Suppressor macrophage treated with lipopolysaccharide for 4 hours (primary cell): ENCODE measurements around the gene TOP2A.
A peak's percentile ranks its signal among the peaks of the same experiment; 100 is the strongest.
"Not testable (repeated sequence)": the region's sequence is repeated elsewhere in the genome, so short reads cannot be mapped to it uniquely, and the experiment has no call there.

Experiments used
- DNase-seq: peaks from one replicate; pipeline ENCODE4 v3.0.0-alpha.2; 2020

Gene TOP2A

DNA sequence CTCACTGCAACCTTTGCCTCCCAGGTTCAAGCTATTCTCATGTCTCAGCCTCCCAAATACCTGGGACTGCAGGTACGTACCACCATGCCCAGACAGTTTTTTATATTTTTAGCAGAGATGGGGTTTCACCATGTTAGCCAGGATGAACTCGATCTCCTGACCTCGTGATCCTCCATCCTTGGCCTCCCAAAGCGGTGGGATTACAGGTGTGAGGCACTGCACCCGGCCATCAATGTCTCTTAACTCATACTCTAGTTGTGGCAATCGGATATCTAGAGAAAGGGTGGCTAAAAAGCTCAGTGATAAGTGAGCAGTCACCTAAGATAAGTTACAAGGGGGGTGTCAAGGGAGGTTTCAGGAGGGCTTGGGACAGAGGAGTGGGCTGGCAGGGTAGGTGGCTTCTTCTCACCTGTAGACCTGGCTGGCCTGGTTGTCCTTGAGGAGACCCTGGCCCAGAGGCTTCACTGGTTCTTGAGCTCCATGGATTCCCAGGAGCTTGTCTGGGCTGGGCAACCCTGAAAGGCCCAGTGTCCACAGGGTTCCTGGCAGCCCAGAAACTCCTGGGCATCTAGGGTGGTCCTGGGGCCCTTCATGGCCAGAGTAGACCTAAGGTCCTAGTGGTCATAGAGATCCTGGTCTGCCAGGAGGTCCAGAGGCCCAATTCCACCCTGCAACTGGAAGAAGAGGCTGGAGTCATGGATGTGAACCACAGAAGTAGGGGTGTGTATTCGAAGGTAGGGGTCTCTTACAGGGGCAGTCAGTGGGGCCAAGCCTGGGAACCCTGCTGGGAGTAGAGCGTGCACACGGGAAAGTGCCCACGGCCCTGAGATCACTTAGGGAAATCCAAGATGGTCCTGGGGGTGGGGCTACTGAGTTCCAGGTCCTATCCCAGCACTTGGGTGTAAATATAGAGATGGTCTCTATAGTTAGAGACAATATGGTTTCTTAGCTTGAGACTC is 12.9 kb upstream of the TOP2A start:
- no peak for DNase-seq

DNA sequence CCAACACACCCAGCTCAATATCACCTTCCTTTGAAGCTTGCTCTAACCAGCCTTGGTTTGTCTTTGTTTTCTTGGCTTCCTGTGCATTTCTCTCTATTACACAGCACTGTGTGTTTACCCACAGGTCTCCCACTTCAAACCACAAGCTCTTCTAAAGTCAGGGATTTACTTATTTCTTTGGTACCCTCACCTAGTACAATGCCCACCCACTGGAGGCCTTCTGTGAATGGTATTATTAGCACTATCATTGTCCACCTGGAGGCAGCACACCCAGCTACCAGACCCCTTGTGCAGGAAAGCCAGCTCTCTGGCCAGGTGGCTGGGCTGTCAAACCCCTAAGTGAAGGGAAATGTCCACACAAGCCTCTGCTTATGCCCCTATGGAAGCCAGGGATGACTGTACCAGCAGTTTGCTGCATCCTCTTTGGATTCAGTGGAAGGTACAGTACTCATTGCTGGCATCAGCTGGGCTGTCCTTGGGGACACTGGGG is 9.4 kb upstream of the TOP2A start:
- DNase-seq, result no peak

DNA sequence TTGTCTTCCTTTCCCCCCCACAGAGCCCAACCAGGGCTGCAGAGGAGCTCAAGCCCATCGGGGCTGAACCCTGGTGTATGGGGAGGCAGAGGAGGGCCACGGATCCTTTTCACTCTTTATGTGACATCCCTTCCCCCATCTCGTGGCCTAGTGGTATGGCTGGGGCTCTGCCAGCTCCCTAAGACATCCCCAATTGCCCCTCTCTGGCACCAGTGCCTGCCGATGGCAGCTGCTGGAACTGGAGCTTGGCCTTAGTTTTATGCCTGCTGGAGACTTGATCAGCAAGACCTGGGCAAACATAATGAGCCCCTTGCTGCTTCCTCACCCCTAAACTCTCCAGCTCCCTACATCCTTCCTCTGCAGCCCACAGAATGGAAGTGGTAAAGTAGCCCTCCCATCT is 8.0 kb upstream of the TOP2A start:
- DNase-seq, result no peak

DNA sequence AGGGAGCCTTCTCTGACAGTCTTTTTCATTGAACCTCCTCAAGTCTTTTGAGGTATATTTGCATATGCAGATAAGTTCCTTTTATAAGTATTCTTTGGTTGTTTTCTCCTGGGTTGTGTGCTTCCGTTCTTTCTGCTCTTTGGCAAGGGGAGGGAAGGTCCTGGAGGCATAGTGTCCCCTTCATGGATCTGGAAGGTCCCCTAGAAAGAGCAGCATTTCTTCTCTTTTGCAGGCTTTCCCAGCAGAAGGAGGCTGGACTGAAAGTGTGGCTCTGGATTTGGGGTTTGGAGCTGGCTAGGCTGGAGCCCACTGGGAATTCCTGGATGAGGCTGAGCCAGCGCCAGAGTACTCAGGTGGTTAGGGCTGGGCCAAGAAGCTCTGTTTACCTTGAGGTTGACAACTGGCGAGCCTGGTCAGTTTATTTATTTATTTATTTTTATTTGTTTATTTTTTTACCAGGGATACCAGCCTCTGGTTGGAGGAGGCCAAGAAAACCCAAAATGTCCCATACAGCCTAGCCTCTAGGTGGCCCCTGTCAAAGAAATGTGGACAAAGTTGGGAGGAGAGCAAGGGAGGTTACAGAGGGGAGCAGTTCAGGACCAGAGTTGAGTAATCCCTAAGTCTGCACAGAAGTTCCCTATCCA is 5.4 kb upstream of the TOP2A start:
- DNase-seq, result no peak

DNA sequence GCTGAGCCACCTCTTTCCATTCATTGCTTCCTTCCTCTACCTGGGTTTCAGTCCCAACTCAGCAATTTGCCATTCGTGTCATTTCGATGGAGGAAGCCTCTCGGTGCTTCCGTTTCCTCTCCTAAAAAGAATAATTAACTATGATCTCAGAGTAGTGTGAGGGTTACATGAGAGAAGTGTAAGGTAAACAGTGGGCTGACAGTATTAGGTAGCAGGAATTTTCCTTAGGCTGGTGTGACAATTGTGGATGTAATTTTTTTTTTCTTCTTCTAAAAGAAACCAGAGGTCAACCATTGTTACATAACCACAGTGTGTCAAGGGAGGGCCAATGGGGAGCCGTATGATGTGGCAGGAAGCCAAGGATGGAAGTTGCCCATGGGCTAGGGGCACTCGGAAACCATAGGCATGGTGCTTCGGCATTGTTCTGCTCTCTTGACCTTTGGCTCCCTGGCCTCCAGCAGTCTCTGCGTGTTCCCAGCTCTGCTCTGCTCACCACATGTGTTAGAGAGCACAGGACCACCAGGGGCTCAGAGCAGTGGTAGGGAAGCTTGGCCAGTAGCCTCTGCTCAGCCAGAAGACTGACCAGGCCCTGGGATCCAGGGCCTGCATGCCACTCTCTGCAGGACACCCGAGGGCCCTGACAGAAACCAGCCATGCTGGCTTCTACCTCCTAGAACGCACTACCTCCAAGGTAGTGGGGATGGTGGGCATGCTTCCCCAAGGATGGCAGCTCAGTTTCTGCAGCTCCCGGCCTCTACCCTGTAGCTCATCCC is 2.0 kb upstream of the TOP2A start:
- peak; percentile 23 for DNase-seq

DNA sequence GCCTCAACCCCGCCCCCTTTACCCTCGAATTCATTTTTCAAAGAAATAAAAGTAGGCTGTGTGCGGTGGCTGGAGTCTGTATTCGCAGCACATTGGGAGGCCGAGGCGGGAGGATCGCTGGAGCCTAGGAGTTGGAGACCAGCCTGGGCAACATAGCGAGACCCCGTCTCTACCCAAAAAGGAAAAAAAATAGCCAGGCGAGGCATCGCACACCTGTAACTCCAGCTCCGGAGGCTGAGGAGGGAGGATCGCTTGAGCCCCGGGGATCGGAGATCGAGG is 671 bp upstream of the TOP2A start:
- DNase-seq, result no peak

DNA sequence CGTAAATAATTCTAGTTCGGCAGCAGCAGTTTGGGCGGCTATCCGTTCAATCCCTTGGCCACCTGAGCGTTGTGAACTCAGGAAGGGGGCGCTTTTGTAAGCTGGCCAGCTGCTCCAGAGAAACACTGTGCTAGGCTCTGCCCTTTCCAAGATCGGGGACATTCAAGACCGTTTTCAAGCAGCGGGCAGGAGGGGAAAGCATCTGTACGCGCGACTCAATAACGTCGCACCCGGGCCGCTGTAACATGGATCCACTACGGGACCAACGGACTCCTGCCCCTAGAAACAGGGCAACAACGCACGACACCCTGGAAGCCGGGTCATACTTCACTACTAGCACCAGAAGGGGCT is 463 bp downstream of the TOP2A start:
- no peak for DNase-seq

DNA sequence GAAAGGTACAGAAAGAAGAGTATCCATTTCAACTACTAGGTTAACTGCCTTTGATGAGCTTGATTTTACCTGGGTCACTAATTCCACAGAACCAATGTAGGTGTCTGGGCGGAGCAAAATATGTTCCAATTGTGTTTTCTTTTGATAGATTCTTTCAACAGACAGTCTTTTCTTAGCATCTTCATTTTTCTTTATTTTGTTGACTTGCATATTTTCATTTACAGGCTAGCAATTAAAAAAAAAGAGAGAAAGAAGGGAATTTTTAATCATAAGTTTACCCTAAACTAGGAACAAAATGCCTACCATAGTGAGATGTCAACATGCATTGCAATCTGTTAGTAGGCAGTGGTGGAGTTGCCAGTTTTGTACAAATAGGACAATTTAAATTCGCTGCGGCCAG is 1.0 kb downstream of the TOP2A start:
- DNase-seq, result no peak

DNA sequence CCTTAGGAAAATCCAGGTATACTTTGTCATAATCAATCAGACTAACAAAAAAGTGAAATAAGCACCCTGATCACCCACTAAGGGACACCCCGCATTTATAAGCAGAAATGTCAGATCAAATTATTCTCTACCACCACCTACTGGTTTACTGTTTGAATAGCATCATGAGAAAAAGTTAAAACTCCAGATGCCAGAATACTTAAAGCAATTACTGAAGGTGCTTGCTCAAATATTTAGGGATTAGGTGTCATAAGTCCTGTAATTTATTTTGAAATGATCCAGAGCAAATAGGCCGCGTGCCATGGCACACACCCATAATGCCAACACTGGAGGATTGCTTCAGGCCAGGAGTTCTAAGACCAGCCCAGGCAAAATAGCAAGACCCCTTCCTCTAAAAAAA is 2.3 kb downstream of the TOP2A start:
- DNase-seq, result peak; percentile 57

DNA sequence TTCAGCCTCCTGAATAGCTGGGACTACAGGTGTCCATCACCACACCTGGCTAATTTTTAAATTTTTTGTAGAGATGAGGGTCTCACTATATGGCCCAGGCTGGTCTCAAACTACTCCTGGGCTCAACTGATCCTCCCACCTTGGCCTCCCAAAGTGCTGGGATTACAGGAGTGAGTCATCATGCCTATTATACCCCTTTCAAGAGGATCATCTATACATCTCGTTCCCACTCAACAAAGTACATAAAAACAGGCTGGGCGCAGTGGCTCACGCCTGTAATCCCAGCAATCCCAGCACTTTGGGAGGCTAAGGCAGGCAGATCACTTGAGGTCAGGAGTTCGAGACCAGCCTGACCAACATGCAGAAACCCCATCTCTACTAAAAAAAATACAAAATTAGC is 3.4 kb downstream of the TOP2A start:
- DNase-seq, result not testable (repeated sequence)

DNA sequence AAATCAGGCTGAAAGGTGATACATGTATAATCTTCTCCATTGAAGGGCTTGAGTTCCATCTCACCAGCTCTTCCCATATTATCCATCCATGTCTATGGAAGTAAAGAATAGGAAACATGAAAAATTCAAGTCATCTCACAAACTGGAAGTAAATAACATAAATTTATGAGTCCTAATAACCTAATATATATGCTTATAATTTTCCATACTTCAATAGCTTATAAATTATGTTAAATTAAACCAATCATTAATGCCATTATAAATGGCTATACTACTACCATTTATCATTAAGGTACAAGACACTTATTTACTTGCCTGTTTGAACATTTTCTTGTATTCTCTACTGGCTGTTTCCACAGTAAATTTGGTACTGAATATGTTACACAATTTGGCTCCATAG is 4.8 kb downstream of the TOP2A start:
- DNase-seq, result no peak

DNA sequence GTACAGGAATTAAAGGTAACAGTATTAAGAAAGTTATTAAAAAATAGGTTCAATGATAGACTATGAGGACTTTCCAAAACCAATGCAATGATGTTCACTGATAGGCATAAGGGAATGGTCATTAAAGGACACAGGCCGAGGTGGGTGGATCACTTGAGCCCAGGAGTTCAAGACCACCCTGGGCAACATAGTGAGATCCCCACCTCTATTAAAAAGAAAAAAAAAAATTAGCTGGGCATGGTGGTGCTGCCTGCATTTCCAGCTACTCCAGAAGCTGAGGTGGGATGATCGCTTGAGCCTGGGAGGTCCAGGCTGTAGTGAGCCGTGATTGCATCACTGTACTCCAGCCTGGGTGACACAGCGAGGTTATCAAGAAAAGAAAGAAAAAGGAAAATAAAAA is 5.9 kb downstream of the TOP2A start:
- DNase-seq, result no peak

DNA sequence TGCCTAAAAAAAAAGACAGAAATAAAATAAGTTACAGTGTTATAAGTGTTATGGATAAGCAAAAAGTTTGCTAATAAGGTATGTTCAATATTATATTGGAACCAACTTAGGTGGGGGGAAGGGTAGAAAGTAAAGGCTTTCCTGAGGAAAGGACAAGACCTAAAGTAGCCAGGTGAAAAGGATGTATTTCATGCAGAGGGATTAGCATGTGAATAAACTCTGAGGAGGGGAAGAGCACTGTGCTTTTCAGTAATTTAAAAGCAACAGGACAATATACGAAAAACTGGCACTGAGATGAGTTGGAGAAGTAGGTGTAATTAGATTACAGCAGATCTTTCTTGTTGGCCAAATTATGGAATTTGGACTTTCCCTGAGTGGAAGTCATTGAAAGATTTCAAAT is 7.6 kb downstream of the TOP2A start:
- no peak for DNase-seq

DNA sequence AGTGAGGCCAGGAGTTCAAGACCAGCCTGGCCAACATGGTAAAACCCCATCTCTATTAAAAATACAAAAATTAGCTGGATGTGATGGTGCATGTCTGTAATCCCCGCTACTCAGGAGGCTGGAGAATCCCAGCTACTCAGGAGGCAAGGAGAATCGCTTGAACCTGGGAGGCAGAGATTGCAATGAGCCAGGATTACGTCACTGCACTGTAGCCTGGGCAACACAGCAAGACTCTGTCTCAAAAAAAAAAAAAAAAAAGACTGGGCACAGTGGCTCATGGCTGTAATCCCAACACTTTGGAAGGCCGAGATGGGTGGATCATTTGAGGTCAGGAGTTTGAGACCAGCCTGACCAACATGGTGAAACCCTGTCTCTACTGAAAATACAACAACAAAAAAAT is 8.2 kb downstream of the TOP2A start:
- not testable (repeated sequence) for DNase-seq

DNA sequence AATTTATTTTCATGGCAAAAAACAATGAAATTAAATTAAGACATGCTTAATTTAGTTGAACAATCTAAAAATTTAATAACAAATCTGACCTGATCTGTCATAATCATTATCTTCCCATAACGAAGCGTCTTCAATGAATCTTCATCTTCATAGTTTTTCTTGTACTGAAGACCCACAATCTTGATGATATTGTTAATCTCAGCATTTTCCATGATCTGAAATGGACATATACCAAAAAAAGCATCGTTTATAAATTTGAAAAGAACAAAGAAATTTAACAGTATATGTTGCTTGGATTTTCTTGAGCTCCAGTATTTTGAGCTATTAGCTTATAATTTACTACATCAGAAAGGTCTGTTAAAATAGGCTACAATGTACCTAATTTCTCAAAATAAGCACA is 10.2 kb downstream of the TOP2A start:
- DNase-seq, result no peak

DNA sequence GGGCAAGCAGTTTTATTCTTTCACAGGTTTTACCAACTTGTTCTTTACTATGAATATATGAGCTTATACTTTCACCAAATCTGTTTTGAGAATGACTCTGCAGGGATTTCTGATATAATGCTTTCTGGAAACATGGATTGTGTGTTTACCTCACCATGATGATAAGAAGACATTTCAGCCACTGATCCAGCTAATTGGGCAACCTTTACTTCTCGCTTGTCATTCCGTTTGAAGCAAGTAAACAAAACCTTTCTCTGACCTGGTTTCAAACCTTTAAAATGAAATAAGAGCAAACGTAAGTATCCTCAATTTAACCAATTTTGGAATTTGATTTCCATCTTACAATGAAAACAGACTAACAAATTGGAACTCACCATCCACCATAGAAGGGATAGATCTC is 13.7 kb downstream of the TOP2A start:
- DNase-seq, result no peak

DNA sequence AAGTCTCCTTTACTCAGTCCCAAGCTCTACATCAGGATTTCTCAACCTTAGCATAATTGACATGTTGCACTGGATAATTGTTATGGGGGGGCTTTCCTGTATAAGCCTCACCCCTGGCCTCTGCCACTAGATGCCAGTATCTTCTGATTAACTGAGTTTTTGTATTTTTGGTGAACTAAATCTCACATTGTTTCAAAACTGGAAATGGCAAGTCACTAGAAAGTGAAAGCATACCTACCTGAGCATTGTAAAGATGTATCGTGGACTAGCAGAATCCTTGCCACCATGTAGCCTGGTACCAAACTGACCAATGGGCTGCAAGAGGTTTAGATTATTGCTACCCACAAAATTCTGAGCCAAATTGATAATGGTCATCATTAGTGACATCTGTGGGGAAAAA is 15.0 kb downstream of the TOP2A start:
- DNase-seq, result no peak

DNA sequence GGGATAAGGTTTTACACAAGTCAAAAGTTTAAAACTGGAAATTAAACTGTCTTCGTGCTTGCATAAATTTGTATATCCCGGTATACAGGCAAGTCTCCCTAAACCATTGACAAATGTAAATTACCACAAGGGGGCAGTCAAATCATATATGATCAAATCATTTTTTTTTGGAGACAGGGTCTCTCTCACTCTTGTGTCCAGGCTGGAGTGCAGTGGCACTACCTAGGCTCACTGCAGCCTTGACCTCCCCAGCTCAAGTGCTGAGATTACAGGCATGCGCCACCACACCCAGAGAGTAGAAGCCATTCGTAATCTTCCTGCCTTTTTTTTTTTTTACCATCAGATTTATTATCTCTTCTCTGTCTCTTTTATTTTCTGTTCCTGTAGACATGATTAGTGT is 18.5 kb downstream of the TOP2A start:
- peak; percentile 70 for DNase-seq

DNA sequence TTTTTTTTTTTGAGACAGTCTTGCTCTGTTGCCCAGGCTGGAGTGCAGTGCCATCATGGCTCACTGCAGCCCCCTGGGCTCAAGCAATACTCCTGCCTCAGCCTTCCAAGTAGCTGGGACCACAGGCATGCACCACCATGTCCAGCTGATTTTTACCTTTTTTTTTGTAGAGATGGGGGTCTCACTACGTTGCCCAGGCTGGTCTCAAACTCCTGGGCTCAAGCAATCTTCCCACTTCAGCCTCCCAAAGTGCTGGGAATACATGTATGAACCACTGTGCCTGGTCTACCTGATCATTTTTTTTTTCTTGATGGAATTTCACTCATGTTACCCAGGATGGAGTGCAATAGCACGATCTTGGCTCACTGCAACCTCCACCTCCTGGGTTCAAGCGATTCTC is 31.1 kb downstream of the TOP2A start:
- DNase-seq, result not testable (repeated sequence)

DNA sequence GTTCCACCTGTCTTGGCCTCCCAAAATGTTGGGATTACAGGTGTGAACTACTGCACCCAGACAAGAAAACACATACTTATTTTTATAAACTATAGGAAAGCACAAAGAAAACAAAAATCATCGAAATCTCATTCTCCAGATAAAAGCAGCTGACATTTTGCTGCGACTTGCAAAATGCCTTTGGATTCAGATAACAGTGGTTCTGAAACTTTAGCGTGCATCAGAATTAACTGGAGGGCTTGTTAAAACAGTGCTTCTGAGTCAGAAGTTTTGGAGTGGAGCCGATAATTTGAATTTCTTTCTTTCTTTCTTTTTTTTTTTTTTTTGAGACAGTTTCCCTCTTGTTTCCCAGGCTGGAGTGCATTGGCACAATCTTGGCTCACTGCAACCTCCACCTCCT is 35.4 kb downstream of the TOP2A start:
- no peak for DNase-seq

DNA sequence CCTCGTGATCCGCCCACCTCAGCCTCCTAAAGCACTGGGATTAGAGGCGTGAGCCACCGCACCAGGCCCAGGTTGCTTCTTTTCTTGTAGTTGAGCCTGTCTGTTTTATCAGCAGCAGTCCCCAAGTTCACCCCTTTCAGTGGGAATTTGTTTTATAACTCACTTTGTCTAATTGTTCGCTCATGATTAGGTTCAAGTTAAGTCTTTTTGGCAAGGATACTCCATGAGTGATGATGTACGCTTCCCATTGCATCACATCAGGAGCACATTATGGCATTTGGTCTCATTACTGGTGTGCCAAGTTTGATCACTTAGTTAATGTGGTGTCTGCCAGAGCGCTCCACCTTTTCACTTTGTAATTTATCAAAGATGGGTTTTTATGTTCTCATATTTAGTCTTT is 38.7 kb downstream of the TOP2A start:
- DNase-seq, result no peak

DNA sequence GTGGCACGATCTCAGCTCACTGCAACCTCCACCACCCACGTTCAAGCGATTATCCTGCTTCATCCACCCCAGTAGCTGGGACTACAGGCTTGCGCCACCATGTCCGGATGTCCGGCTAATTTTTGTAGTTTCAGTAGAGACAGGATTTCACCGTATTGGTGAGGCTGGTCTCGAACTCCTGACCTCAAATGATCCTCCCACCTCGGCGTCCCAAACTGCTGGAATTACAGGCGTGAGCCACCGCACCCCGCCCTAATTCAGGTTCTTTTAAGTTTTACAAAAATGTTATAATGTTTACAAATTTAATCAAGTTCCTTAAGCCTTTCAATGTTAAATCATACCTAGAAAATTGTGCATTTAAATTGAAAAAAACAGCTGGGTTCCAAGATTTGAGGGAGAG is 39.9 kb downstream of the TOP2A start:
- DNase-seq, result no peak

DNA sequence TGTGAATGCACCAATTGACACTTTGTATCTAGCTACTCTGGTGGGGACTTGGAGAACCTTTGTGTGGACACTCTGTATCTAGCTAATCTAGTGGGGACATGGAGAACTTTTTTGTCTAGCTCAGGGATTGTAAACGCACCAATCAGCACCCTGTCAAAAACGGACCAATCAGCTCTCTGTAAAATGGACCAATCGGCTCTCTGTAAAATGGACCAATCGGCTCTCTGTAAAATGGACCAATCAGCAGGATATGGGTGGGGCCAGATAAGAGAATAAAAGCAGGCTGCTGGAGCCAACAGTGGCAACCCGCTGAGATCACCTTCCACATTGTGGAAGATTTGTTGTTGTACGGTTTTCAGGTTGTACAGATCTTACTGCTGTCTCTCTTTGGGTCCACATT is 41.2 kb downstream of the TOP2A start:
- not testable (repeated sequence) for DNase-seq

DNA sequence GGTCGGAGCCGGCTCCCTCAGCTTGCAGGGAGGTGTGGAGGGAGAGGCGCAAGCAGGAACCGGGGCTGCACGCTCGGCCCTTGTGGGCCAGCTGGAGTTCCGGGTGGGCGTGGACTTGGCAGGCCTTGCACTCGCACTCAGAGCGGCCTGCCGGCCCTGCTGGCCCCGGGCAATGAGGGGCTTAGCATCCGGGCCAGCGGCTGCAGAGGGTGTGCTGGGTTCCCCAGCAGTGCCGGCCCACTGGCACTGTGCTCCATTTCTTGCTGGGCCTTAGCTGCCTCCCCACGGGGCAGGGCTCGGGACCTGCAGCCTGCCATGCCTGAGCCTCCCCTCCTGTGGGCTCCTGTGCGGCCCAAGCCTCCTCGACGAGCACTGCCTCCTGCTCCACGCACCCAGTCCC is 41.9 kb downstream of the TOP2A start:
- not testable (repeated sequence) for DNase-seq
